ENCODE measurements around the gene MAP7D3. TPM values are rescaled to one million over a fixed set of nuclear protein-coding genes. Genes with fewer than 3 reads are reported as not detected.

MAP7D3 gene
- total and polyA plus RNA-seq, 9 of the 15 experiments (the other 6 are each of a cell fraction or from before 2014, with no cell fraction given) = 9.4 to 27.7 (median 14.0) TPM

GRCh38 chrX:136237074-136237473 lies 14.1 kb downstream of the MAP7D3 start:
- Histone ChIP-seq H3K27ac (ENCODE audit: extremely low read depth, low read depth, low read length) (no peak overlapping the region), H3K9ac (ENCODE audit: insufficient read depth in 1 of 2, low read depth in 2 of 2, low read length in 2 of 2) (no peak overlapping the region), H2AFZ (ENCODE audit: low read depth, low read length) (no peak overlapping the region), H3K79me2 (ENCODE audit: control insufficient read depth, insufficient read depth, low read length) (no peaks in the 10 kb centered on the region), H3K4me1 (replicated peaks in 1 of 2; ENCODE audit: control insufficient read depth in 2 of 2, insufficient read depth in 2 of 2, low read length in 2 of 2) (no peaks in the 10 kb centered on the region), H3K9me1 (ENCODE audit: control insufficient read depth, insufficient read depth, low read length) (no peaks in the 10 kb centered on the region), H3K27me3 (ENCODE audit: control insufficient read depth in 2 of 2, insufficient read depth in 2 of 2, low read length in 2 of 2) (no peaks in the 10 kb centered on the region), H3K4me3 (no peak overlapping the region), H3K36me3 (ENCODE audit: control insufficient read depth, insufficient read depth, low read length) (peaks cover 47% of the 10 kb centered on the region; the same call in 2 of the 3 replicates), H3K4me2 (ENCODE audit: insufficient read depth, low read length) (no peak overlapping the region), H4K20me1 (replicated peaks; ENCODE audit: control insufficient read depth, insufficient read depth, low read length) (no peaks in the 10 kb centered on the region), H3K9me3 (replicated peaks; ENCODE audit: control insufficient read depth, insufficient read depth, low read depth, low read length) (no peaks in the 10 kb centered on the region)
- in situ Hi-C loops (cut with MboI) = no loop called here
- 75% methylated on average over 3 of the region's 3 CpGs for WGBS (ENCODE audit: insufficient coverage, low coverage, missing lambda C conversion rate)
- intact Hi-C loops (cut with micrococcal nuclease) = no loop called here
- ATAC-seq (no peak), DNase-seq (ENCODE audit: extremely low read depth in 1 of 4, low spot score in 3 of 4) (no peak), FAIRE-seq (no peak)
- TF ChIP-seq TFE3 (CRISPR knock-in tag; IDR thresholded peaks at IDR 0.05) (peak; percentile 21; the same call in 1 of the 2 replicates), TCF3 (CRISPR knock-in tag; IDR thresholded peaks at IDR 0.05) (no peak)
- ChIA-PET POLR2A (no interaction called here), CTCF (ENCODE audit: low intra/inter-chr PET ratio) (no interaction called here)
- no TSS peak for BruUV-seq (replicated peaks)

- no peaks in the 10 kb centered on the region for H3K9me1 ChIP-seq (ENCODE audit: control insufficient read depth, insufficient read depth, low read length)
- H3K9me3 ChIP-seq (replicated peaks; ENCODE audit: control insufficient read depth, insufficient read depth, low read depth, low read length) = no peaks in the 10 kb centered on the region
- H3K4me1 ChIP-seq (replicated peaks in 1 of 2; ENCODE audit: control insufficient read depth in 2 of 2, insufficient read depth in 2 of 2, low read length in 2 of 2) = no peaks in the 10 kb centered on the region
- 67% methylated on average over 3 of the region's 3 CpGs for WGBS (ENCODE audit: insufficient coverage, low coverage, missing lambda C conversion rate)
- H3K4me3 ChIP-seq = no peak overlapping the region
- H4K20me1 ChIP-seq (replicated peaks; ENCODE audit: control insufficient read depth, insufficient read depth, low read length) = no peaks in the 10 kb centered on the region
- no peak overlapping the region for H3K9ac ChIP-seq (ENCODE audit: insufficient read depth in 1 of 2, low read depth in 2 of 2, low read length in 2 of 2)
- H3K36me3 ChIP-seq (ENCODE audit: control insufficient read depth, insufficient read depth, low read length) = peaks cover 70% of the 10 kb centered on the region; the same call in 2 of the 3 replicates
- DNase-seq (ENCODE audit: extremely low read depth in 1 of 4, low spot score in 3 of 4) (no peak), ATAC-seq (no peak), FAIRE-seq (no peak)
- POLR2A ChIA-PET = no interaction called here
- no peak overlapping the region for H3K4me2 ChIP-seq (ENCODE audit: insufficient read depth, low read length)
- CTCF ChIA-PET (ENCODE audit: low intra/inter-chr PET ratio) = no interaction called here
- no peak overlapping the region for H3K27ac ChIP-seq (ENCODE audit: extremely low read depth, low read depth, low read length)
- H3K79me2 ChIP-seq (ENCODE audit: control insufficient read depth, insufficient read depth, low read length) = no peaks in the 10 kb centered on the region
- H2AFZ ChIP-seq (ENCODE audit: low read depth, low read length) = no peak overlapping the region
- H3K27me3 ChIP-seq (ENCODE audit: control insufficient read depth in 2 of 2, insufficient read depth in 2 of 2, low read length in 2 of 2) = no peaks in the 10 kb centered on the region
- intact Hi-C loops (cut with micrococcal nuclease) (no loop called here), in situ Hi-C loops (cut with MboI) (no loop called here)
- BruUV-seq (replicated peaks) = no TSS peak
- TF ChIP-seq BHLHE40 (IDR thresholded peaks at IDR 0.05; ENCODE audit: low read length) = no peak
- TF ChIP-seq GTF2F1 (IDR thresholded peaks at IDR 0.05; ENCODE audit: low read depth, low read length) = no peak
- no peak for TF ChIP-seq NFIX (CRISPR knock-in tag; IDR thresholded peaks at IDR 0.05; ENCODE audit: low read depth)
- TF ChIP-seq ZNF146 (CRISPR knock-in tag; IDR thresholded peaks at IDR 0.05; ENCODE audit: unreplicated experiment) = no peak
- no peak for TF ChIP-seq ZNF609 (CRISPR knock-in tag; IDR thresholded peaks at IDR 0.05; ENCODE audit: borderline replicate concordance)
Measured at GRCh38 chrX:136228839-136229207, 22.4 kb downstream of the MAP7D3 start.
